Uterus (tissue), 4 donors: ENCODE data around the gene GGT5. TPM values are rescaled to one million over a fixed set of nuclear protein-coding genes. Genes with fewer than 3 reads are reported as not detected.

Experiments
- DNase-seq, 2 donors: peaks; one replicate each; pipeline ENCODE4 v3.0.0-alpha.2; 2019 to 2020
- H3K27ac ChIP-seq, 2 donors: fragments of 200-600 bp; sonication (generic); 1 replicate in 1 of 2; 2 replicates in 1 of 2; pipeline ENCODE4 v1.5.1; 2016 to 2018
- H3K27me3 ChIP-seq, 2 donors: fragments of 200-600 bp; sonication (generic); one replicate each; pipeline ENCODE4 v1.5.1; 2018 to 2019; ENCODE audit warnings: control low read depth in 1 of 2
- H3K36me3 ChIP-seq, 2 donors: fragments of 200-600 bp; sonication (generic); one replicate each; pipeline ENCODE4 v1.5.1; 2019; ENCODE audit warnings: control low read depth in 1 of 2
- H3K4me1 ChIP-seq, 2 donors: fragments of 200-600 bp; sonication (generic); one replicate each; pipeline ENCODE4 v1.5.1; 2018 to 2019; ENCODE audit warnings: control low read depth in 1 of 2
- H3K4me3 ChIP-seq, 2 donors: fragments of 200-600 bp; sonication (generic); 1 replicate in 1 of 2; 2 replicates in 1 of 2; pipeline ENCODE4 v1.5.1; 2018 to 2019; ENCODE audit warnings: mild to moderate bottlenecking in 1 of 2
- H3K9me3 ChIP-seq, 2 donors: fragments of 200-600 bp; sonication (generic); one replicate each; pipeline ENCODE4 v1.5.1; 2019; ENCODE audit warnings: control low read depth in 1 of 2
- POLR2A ChIP-seq, 2 donors: fragments of 450-650 bp; IDR thresholded peaks; one replicate each; pipeline ENCODE4 v1.6.1; 2016; ENCODE audit warnings: antibody characterized with exemption in 2 of 2, mild to moderate bottlenecking in 1 of 2, moderate library complexity in 1 of 2
- intact Hi-C: fragments of 100-400 bp; cut with DNase I; formaldehyde crosslinking; loops from one replicate; pipeline ENCODE4 v1.15.1; 2023; ENCODE audit warnings: low total_unique reads
- total RNA-seq, 4 donors: library from RNA; depleted of rRNA in 3 of 4; stranded (reverse); fragments of >200 nt in 3 of 4; gene quantifications; one replicate each; pipeline versions ENCODE4 v1.1.0 to v1.2.4, GENCODE V29; 2014 to 2023
- TF ChIP-seq, protein P1 (sequence below), 4 experiments: fragments of 200-600 bp in 2 of 4; fragments of 450-650 bp in 2 of 4; sonication (generic) in 2 of 4; IDR thresholded peaks; one replicate each; pipeline ENCODE4 v1.5.1; 2016 to 2019; ENCODE audit warnings: antibody characterized with exemption in 4 of 4, mild to moderate bottlenecking in 2 of 4, moderate library complexity in 1 of 4
- donor health status: DM: yes; HTN: yes; CAD: no.

Gene GGT5
- total RNA-seq, 4 donors from 2014 or later: 4.1 to 95.9 (median 54.9) TPM

DNA sequence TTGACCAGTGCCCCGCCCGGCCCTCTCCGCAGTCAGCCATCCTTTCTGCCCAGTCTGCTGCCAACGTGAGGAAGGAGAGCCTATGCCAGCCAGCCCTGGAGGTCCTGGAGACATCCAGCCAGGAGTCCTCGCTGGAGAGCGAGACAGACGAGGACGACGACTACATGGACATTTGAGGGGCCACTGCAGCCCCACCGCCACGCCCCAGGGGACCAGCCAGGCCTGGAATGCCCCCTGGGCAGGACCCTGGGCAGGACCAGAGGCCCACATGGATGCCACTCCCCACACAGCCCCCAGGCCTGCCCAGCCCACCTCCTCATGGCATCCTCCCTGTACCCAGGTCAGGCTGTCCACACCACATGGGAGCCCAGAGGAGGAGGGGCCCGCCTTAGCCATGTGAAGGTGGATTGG is 66.9 kb downstream of the GGT5 start:
- H3K4me3 ChIP-seq: no peak overlapping the region
- intact Hi-C loops: loop anchor here (10.0 kb wide), 1 partner anchor 73 kb away; no protein-coding TSS in a partner anchor
- H3K4me1 ChIP-seq: peaks cover 0 to 8% of the 10 kb centered on the region in 2 donors
- H3K27me3 ChIP-seq: no peaks in the 10 kb centered on the region
- peak overlapping the region; percentile 25 to 37 for H3K27ac ChIP-seq
- no peak for TF ChIP-seq POLR2A (IDR thresholded peaks at IDR 0.05)
- TF ChIP-seq, protein P1, sequence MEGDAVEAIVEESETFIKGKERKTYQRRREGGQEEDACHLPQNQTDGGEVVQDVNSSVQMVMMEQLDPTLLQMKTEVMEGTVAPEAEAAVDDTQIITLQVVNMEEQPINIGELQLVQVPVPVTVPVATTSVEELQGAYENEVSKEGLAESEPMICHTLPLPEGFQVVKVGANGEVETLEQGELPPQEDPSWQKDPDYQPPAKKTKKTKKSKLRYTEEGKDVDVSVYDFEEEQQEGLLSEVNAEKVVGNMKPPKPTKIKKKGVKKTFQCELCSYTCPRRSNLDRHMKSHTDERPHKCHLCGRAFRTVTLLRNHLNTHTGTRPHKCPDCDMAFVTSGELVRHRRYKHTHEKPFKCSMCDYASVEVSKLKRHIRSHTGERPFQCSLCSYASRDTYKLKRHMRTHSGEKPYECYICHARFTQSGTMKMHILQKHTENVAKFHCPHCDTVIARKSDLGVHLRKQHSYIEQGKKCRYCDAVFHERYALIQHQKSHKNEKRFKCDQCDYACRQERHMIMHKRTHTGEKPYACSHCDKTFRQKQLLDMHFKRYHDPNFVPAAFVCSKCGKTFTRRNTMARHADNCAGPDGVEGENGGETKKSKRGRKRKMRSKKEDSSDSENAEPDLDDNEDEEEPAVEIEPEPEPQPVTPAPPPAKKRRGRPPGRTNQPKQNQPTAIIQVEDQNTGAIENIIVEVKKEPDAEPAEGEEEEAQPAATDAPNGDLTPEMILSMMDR (IDR thresholded peaks at IDR 0.05): no peak
- no peaks in the 10 kb centered on the region for H3K9me3 ChIP-seq
- DNase-seq: no peak
- H3K36me3 ChIP-seq: no peaks in the 10 kb centered on the region

DNA sequence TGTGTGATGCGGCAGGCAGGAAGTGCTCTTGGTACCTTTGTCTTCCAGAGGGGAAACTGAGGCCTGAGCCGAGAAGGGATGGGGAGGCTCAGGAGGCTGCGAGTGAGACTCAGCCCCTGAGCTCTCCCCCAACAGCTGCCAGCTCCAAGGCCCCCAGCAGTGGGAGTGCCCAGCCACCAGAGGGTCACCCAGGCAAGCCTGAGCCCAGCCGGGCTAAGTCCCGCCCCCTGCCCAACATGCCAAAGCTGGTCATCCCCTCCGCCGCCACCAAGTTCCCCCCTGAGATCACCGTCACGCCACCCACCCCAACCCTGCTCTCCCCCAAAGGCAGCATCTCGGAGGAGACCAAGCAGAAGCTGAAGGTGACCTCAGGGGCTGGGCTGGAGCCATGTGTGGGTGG is 67.4 kb downstream of the GGT5 start:
- Histone ChIP-seq H3K27ac (peak overlapping the region; percentile 25 to 37), H3K36me3 (no peaks in the 10 kb centered on the region), H3K27me3 (no peaks in the 10 kb centered on the region), H3K4me3 (no peak overlapping the region), H3K4me1 (peaks cover 0 to 8% of the 10 kb centered on the region in 2 donors), H3K9me3 (no peaks in the 10 kb centered on the region)
- DNase-seq: no peak
- TF ChIP-seq POLR2A (IDR thresholded peaks at IDR 0.05): no peak
- TF ChIP-seq, protein P1 (IDR thresholded peaks at IDR 0.05): no peak
- intact Hi-C loops: loop anchor here (10.0 kb wide), 1 partner anchor 73 kb away; no protein-coding TSS in a partner anchor

DNA sequence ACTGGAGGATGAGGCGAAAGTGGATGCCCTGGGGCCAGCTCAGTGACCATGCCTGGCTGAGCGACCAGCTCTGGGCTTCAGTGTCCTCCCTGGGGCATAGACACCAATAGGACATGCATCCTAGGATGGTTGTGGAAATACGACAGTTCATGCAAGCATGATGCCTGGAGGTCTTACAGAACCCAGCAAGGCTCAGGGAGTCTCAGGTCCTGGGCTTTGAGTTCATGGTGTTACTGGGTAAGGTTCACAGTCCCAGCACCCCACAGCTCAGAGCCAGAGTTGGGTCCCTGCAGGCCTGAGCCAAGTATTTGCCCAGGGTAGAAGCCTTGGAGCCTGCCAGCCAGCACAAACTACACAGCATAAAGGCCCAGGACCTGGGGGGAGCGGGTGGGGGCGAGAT is 67.8 kb downstream of the GGT5 start:
- Histone ChIP-seq H3K9me3 (no peaks in the 10 kb centered on the region), H3K36me3 (no peaks in the 10 kb centered on the region), H3K4me1 (peaks cover 0 to 8% of the 10 kb centered on the region in 2 donors), H3K27me3 (no peaks in the 10 kb centered on the region), H3K4me3 (no peak overlapping the region), H3K27ac (peak overlapping the region; percentile 25 to 37)
- TF ChIP-seq, protein P1 (IDR thresholded peaks at IDR 0.05): no peak
- TF ChIP-seq POLR2A (IDR thresholded peaks at IDR 0.05): no peak
- intact Hi-C loops: loop anchor here (10.0 kb wide), 1 partner anchor 72 kb away; no protein-coding TSS in a partner anchor
- DNase-seq: no peak

DNA sequence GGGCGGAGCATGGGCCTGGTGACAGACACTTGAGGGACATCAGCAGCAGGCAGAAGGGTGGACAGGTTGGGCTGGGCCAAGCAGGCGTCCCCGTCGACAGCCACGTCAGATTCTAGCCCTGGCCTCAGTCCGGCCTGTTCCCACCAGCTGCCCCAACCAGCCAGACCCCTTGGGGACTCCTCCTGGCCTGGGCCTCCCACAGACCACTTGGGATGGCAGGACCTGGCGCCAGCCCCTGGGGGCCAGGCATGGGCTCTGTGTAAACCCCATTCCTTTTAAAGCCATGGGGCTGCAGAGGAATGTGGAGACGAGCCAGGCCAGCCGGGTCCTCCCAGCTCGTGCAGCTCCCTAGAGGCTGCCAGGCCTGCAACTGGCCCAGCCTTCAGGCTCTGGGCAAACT is 68.3 kb downstream of the GGT5 start:
- Histone ChIP-seq H3K27ac (peak overlapping the region; percentile 64 to 65), H3K36me3 (no peaks in the 10 kb centered on the region)

DNA sequence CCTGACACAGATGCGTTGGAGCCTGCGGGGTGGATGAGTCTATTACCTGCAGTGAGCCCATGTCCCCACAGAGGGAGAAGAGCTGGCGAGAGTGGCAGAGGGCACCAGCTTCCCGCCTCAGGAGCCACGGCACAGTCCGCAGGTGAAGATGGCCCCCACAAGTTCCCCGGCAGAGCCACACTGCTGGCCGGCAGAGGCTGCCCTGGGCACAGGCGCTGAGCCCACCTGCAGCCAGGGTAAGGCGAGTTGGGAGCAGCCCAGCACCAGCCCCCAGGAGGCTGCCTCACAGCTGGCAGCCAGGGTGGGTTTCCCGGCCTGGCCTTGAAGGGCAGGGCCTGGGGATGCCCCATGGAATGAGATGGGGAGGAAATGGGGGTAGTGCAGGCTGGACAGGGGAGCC is 68.8 kb downstream of the GGT5 start:
- Histone ChIP-seq H3K36me3 (no peaks in the 10 kb centered on the region), H3K4me1 (peaks cover 0 to 8% of the 10 kb centered on the region in 2 donors), H3K4me3 (no peak overlapping the region), H3K27ac (peak overlapping the region; percentile 64 to 65), H3K27me3 (no peaks in the 10 kb centered on the region), H3K9me3 (no peaks in the 10 kb centered on the region)
- DNase-seq: no peak
- intact Hi-C loops: loop anchor here (10.0 kb wide), 1 partner anchor 71 kb away; no protein-coding TSS in a partner anchor
- TF ChIP-seq, protein P1 (IDR thresholded peaks at IDR 0.05): no peak
- TF ChIP-seq POLR2A (IDR thresholded peaks at IDR 0.05): no peak

More for the DNA sequence above, 68.3 kb downstream of the GGT5 start:
- Histone ChIP-seq H3K9me3 (no peaks in the 10 kb centered on the region), H3K27me3 (no peaks in the 10 kb centered on the region), H3K4me1 (peaks cover 0 to 8% of the 10 kb centered on the region in 2 donors), H3K4me3 (no peak overlapping the region)
- peak in 1 of 2 donors; percentile 57 for DNase-seq
- intact Hi-C loops: loop anchor here (10.0 kb wide), 1 partner anchor 72 kb away; no protein-coding TSS in a partner anchor
- TF ChIP-seq, protein P1 (IDR thresholded peaks at IDR 0.05): no peak
- TF ChIP-seq POLR2A (IDR thresholded peaks at IDR 0.05): no peak
